ENCODE measurements around the gene DNAJC17.

DNA sequence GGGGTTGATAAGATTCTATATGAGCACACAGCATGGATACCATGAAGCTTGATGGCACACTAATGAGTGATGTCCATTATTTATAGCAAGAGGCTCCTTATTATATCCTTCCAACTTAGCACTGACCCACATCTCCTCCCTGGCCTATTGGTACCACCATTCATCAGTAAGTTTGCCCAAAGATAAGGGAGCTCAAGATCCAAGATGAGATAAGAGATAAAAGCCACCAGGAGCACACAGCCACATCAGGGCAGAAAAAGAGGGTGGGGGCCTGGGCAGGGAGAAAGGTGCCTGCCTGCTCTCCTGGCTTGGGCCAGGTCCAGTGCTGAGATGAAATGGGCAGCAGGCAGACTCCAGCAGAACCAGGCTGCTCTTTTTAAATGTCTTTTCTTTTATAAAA, 25.6 kb upstream of the DNAJC17 start:
- TF ChIP-seq NCOA2 (CRISPR knock-in tag; IDR thresholded peaks at IDR 0.05) (no peak), RBM39 (IDR thresholded peaks at IDR 0.05; ENCODE audit: low read depth, low read length, poor library complexity, severe bottlenecking) (no peak)
- TF ChIP-seq, protein P1, sequence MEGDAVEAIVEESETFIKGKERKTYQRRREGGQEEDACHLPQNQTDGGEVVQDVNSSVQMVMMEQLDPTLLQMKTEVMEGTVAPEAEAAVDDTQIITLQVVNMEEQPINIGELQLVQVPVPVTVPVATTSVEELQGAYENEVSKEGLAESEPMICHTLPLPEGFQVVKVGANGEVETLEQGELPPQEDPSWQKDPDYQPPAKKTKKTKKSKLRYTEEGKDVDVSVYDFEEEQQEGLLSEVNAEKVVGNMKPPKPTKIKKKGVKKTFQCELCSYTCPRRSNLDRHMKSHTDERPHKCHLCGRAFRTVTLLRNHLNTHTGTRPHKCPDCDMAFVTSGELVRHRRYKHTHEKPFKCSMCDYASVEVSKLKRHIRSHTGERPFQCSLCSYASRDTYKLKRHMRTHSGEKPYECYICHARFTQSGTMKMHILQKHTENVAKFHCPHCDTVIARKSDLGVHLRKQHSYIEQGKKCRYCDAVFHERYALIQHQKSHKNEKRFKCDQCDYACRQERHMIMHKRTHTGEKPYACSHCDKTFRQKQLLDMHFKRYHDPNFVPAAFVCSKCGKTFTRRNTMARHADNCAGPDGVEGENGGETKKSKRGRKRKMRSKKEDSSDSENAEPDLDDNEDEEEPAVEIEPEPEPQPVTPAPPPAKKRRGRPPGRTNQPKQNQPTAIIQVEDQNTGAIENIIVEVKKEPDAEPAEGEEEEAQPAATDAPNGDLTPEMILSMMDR (CRISPR knock-in tag; IDR thresholded peaks at IDR 0.05): no peak

Data from HepG2 (cell line).